GM21737 (cell line): ENCODE results near the gene GNG2.

Source experiments
- ATAC-seq: cut with Tn5 transposase; IDR thresholded peaks from one replicate; pipeline ENCODE4 v1.9.1; 2021; ENCODE audit warnings: mild to moderate bottlenecking, moderate library complexity; ENCODE audit not compliant: unreplicated experiment

The GNG2 gene

GRCh38 chr14:51989293-51990234 lies 129.2 kb downstream of the GNG2 start, which contains the start of gene RTRAF:
TSS of gene RTRAF (plus strand) at chr14:51989546. CDS start at chr14:51989640, 94 bp downstream.
- peak; percentile 95 for ATAC-seq

- no peak for ATAC-seq
Observed at GRCh38 chr14:51990488-51990887, 130.1 kb downstream of the GNG2 start.

GRCh38 chr14:51993285-51993920 lies 133.0 kb downstream of the GNG2 start:
- ATAC-seq, result no peak

- ATAC-seq, result no peak
Observed at GRCh38 chr14:51996148-51996746, 135.8 kb downstream of the GNG2 start.

GRCh38 chr14:51998348-51998747 lies 137.9 kb downstream of the GNG2 start:
- ATAC-seq, result no peak

GRCh38 chr14:51999084-51999483 lies 138.7 kb downstream of the GNG2 start:
- no peak for ATAC-seq

- ATAC-seq, result no peak
Observed at GRCh38 chr14:52000019-52000582, 139.7 kb downstream of the GNG2 start.

GRCh38 chr14:52000696-52001095 lies 140.3 kb downstream of the GNG2 start:
- no peak for ATAC-seq

GRCh38 chr14:52002542-52002941 lies 142.1 kb downstream of the GNG2 start:
- ATAC-seq, result no peak

GRCh38 chr14:52003324-52003723 lies 142.9 kb downstream of the GNG2 start:
- ATAC-seq, result no peak

GRCh38 chr14:52005625-52006024 lies 145.2 kb downstream of the GNG2 start:
- no peak for ATAC-seq

- ATAC-seq, result no peak
Observed at GRCh38 chr14:52006361-52006760, 145.9 kb downstream of the GNG2 start.

- ATAC-seq, result no peak
Observed at GRCh38 chr14:52007211-52007610, 146.8 kb downstream of the GNG2 start.

GRCh38 chr14:52007637-52008036 lies 147.2 kb downstream of the GNG2 start:
- no peak for ATAC-seq

GRCh38 chr14:52008136-52008535 lies 147.7 kb downstream of the GNG2 start:
- no peak for ATAC-seq

- no peak for ATAC-seq
Observed at GRCh38 chr14:52010173-52010693, 149.8 kb downstream of the GNG2 start.

GRCh38 chr14:52011523-52011922 lies 151.1 kb downstream of the GNG2 start:
- no peak for ATAC-seq

- no peak for ATAC-seq
Observed at GRCh38 chr14:52012635-52013034, 152.2 kb downstream of the GNG2 start.

- ATAC-seq, result no peak
Observed at GRCh38 chr14:52013984-52014600, 153.7 kb downstream of the GNG2 start.

GRCh38 chr14:52014601-52015267 lies 154.3 kb downstream of the GNG2 start:
- no peak for ATAC-seq
